MCF 10A (cell line): ENCODE results near the gene LONP1. TPM values are rescaled to one million over a fixed set of nuclear protein-coding genes. Genes with fewer than 3 reads are reported as not detected.
"Not testable (repeated sequence)": the region's sequence is repeated elsewhere in the genome, so short reads cannot be mapped to it uniquely, and the experiment has no call there.

ENCODE experiments used
- BruUV-seq: library from RNA; stranded (reverse); fragments of 400-500 nt; replicated peaks from 2 replicates; lab custom pipeline; 2021; lab: Mats Ljungman, UMichigan
- CTCF ChIA-PET: fragments of 300-600 bp; sonication (Branson Sonifier 250); formaldehyde crosslinking; extraction: SDS; loops from one replicate; lab custom pipeline; 2021; ENCODE audit warnings: antibody characterized with exemption, inconsistent platforms; lab: Yijun Ruan, JAX
- POLR2A ChIA-PET: fragments of 300-600, 350-650 bp; sonication (Branson Sonifier 250); formaldehyde crosslinking; extraction: SDS; loops from one replicate; lab custom pipeline; 2020; ENCODE audit warnings: antibody characterized with exemption, inconsistent platforms; lab: Yijun Ruan, JAX
- DNase-seq: peaks from one replicate; pipeline ENCODE4 v3.0.0-alpha.2; 2018; ENCODE audit not compliant: unreplicated experiment
- H3K27ac Mint-ChIP-seq: one replicate; pipeline ENCODE4 v1.8.0; 2022; ENCODE audit warnings: mild to moderate bottlenecking, low read depth, mixed read lengths; ENCODE audit not compliant: unreplicated experiment
- H3K27me3 Mint-ChIP-seq: one replicate; pipeline ENCODE4 v1.8.0; 2022; ENCODE audit warnings: mixed read lengths; ENCODE audit not compliant: insufficient read depth, unreplicated experiment
- H3K36me3 Mint-ChIP-seq: one replicate; pipeline ENCODE4 v1.8.0; 2022; ENCODE audit warnings: mild to moderate bottlenecking, moderate library complexity, mixed read lengths; ENCODE audit not compliant: insufficient read depth, unreplicated experiment
- H3K4me1 Mint-ChIP-seq: one replicate; pipeline ENCODE4 v1.8.0; 2022; ENCODE audit warnings: mixed read lengths; ENCODE audit not compliant: insufficient read depth, unreplicated experiment
- H3K4me3 Mint-ChIP-seq: one replicate; pipeline ENCODE4 v1.8.0; 2022; ENCODE audit warnings: mild to moderate bottlenecking, moderate library complexity, mixed read lengths; ENCODE audit not compliant: unreplicated experiment
- H3K9me3 Mint-ChIP-seq: one replicate; pipeline ENCODE4 v1.8.0; 2022; ENCODE audit warnings: mixed read lengths; ENCODE audit not compliant: unreplicated experiment
- intact Hi-C: fragments of 100-400 bp; cut with micrococcal nuclease; formaldehyde crosslinking; loops from 2 replicates; pipeline ENCODE4 v1.14.1; 2022
- total RNA-seq: library from RNA; stranded (reverse); gene quantifications from 2 replicates; pipeline ENCODE4 v1.2.3, GENCODE V29; 2022
- TF ChIP-seq, protein P1 (sequence below): fragments of 200-600 bp; IDR thresholded peaks from one replicate; pipeline ENCODE4 v1.8.0; 2022; ENCODE audit warnings: antibody characterized with exemption, mild to moderate bottlenecking; ENCODE audit not compliant: unreplicated experiment

LONP1 gene
- total RNA-seq, 1 experiment from 2014 or later: 219 TPM

DNA sequence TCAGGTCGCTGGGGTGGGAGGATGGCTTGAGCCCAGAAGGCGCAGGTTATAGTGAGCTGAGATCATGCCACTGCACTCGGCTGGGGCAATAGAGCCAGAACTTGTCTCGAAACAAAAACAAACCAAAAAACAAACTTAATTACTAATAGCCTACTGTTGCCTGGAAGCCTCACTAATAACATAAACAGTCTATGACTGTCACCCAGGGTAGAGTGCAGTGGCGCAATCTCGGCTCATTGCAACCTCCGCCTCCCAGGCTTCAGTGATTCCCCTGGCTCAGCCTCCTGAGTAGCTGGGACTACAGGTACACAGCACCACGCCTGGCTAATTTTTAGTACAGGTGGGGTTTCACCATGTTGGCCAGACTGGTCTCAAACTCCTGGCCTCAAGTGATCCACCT lies 18.5 kb upstream of the LONP1 start:
- Mint-ChIP-seq H3K4me3 (no peak overlapping the region), H3K27ac (no peak overlapping the region), H3K27me3 (peaks cover 9% of the 10 kb centered on the region), H3K9me3 (no peaks in the 10 kb centered on the region), H3K4me1 (no peaks in the 10 kb centered on the region), H3K36me3 (no peaks in the 10 kb centered on the region)
- intact Hi-C loops: no loop called here
- CTCF ChIA-PET: no interaction called here
- BruUV-seq: no TSS peak
- POLR2A ChIA-PET: no interaction called here
- peak; percentile 53 for DNase-seq
- TF ChIP-seq, protein P1, sequence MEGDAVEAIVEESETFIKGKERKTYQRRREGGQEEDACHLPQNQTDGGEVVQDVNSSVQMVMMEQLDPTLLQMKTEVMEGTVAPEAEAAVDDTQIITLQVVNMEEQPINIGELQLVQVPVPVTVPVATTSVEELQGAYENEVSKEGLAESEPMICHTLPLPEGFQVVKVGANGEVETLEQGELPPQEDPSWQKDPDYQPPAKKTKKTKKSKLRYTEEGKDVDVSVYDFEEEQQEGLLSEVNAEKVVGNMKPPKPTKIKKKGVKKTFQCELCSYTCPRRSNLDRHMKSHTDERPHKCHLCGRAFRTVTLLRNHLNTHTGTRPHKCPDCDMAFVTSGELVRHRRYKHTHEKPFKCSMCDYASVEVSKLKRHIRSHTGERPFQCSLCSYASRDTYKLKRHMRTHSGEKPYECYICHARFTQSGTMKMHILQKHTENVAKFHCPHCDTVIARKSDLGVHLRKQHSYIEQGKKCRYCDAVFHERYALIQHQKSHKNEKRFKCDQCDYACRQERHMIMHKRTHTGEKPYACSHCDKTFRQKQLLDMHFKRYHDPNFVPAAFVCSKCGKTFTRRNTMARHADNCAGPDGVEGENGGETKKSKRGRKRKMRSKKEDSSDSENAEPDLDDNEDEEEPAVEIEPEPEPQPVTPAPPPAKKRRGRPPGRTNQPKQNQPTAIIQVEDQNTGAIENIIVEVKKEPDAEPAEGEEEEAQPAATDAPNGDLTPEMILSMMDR: no peak

DNA sequence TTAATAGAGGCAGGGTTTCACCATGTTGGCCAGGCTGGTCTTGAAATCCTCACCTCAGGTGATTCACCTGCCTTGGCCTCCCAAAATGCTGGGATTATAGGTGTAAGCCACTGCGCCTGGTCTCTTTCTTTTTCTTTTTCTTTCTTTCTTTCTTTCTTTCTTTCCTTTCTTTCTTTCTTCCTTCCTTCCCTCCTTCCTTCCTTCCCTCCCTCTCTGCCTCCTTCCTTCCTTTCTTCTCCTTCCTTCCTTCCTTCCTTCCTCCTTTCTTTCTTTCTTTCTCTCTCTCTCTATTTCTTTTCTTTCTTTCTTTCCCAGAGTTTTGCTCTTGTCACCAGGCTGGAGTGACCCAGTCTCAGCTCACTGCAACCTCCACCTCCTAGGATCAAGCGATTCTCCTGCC lies 13.2 kb upstream of the LONP1 start:
- ChIA-PET CTCF (interaction anchor here (3.0 kb wide), 1 partner anchor 12 kb away, joined by 11 read pairs; the partner anchor contains the start of genes CATSPERD and LONP1), POLR2A (interaction anchor here (0.6 kb wide), 1 partner anchor 49 kb away, joined by 12 read pairs; no protein-coding TSS in a partner anchor)

DNA sequence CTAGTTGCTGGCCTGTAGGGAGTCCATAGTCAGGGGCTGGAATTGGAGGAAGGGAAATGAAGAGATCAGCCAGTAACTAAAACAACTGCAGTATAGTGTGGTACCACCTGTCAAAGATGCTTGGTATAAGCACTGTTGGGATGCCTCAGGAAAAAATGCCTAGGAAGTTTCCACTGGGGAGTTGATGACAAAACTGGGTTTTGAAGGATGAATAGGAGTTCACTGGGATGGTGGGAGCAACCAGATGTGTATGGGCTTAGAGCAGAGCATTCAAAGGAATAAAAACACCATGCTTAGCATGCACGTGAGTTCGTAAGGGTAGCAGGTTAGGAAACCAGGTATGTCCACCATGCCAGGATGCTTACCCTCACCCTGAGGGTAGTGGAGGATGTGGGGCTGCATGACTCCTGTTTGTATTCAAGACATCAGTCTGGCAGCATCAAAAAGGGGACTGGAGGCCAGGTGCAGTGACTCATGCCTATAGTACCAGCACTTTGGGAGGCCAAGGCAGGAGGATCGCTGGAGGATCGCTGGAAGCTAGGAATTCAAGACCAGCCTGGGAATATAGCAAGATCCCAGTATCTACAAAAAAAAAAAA lies 7.6 kb upstream of the LONP1 start:
- CTCF ChIA-PET: interaction anchor here (0.6 kb wide), 1 partner anchor 9 kb away, joined by 3 read pairs; no protein-coding TSS in a partner anchor
- BruUV-seq: no TSS peak
- intact Hi-C loops: no loop called here

More for the DNA sequence above, 13.2 kb upstream of the LONP1 start:
- H3K9me3 Mint-ChIP-seq, H3K4me1 Mint-ChIP-seq, H3K36me3 Mint-ChIP-seq, DNase-seq, H3K27ac Mint-ChIP-seq, intact Hi-C loops, H3K4me3 Mint-ChIP-seq, BruUV-seq: not testable (repeated sequence)
- peaks cover 12% of the 10 kb centered on the region for H3K27me3 Mint-ChIP-seq

DNA sequence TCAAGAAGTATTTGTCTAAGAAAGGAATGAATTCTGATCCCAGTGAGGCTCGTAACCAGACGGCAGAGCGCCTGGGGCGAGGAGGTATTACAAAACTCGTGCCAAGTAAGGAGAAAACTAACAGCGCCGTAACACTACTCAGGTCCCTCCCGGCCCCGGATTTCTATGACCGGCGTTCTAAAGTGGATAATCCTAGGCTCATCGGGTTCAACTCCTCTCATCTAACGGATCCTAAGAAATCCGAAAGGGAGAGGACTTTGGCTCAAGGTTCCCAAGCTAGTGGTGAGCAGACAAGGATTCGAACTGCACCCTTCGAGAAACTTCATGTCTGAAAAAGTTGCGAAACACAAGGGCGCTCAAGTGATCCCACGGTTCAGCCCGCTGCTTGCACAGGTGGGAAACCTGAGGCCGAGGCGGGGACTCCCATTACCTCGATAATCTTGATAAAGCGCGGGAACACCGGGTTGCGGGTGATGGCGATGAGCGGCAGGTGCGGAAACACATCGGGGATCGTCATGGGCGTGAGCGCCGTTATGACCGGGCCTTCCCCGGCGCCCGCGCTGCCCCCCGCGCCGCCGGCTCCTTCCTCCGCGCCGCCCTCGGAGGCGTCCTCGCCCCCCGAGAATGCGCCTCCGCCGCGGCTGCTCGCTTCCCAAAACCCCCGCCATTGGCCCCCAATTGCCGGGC lies 529 bp downstream of the LONP1 start:
- intact Hi-C loops: no loop called here
- Mint-ChIP-seq H3K9me3 (no peaks in the 10 kb centered on the region), H3K36me3 (peaks cover 40% of the 10 kb centered on the region), H3K4me1 (peaks cover 3% of the 10 kb centered on the region), H3K4me3 (peak overlapping the region; percentile 86), H3K27me3 (no peaks in the 10 kb centered on the region), H3K27ac (peak overlapping the region; percentile 89)
- ChIA-PET POLR2A (interaction anchor here (0.6 to 6.4 kb wide), 26 partner anchors 8 to 745 kb away, joined by 3 to 119 read pairs (median 5); partner anchors contain the start of genes CLPP, CRB3, DUS3L and NDUFA11), CTCF (interaction anchor here (0.6 to 5.0 kb wide), 5 partner anchors 14 to 171 kb away, joined by 3 to 43 read pairs (median 4); partner anchors contain the start of gene RPL36)
- TSS peak; percentile 60 for BruUV-seq
- DNase-seq: peak; percentile 65
- TF ChIP-seq, protein P1: no peak

More for the DNA sequence above, 7.6 kb upstream of the LONP1 start:
- POLR2A ChIA-PET: no interaction called here
- Mint-ChIP-seq H3K27ac (no peak overlapping the region), H3K4me1 (no peaks in the 10 kb centered on the region), H3K36me3 (peaks cover 7% of the 10 kb centered on the region), H3K9me3 (no peaks in the 10 kb centered on the region), H3K4me3 (no peak overlapping the region), H3K27me3 (peaks cover 10% of the 10 kb centered on the region)
- TF ChIP-seq, protein P1: no peak
- no peak for DNase-seq
